Measurements from ENCODE around the gene ASCL4.
"Not testable (repeated sequence)": the region's sequence is repeated elsewhere in the genome, so short reads cannot be mapped to it uniquely, and the experiment has no call there.

Gene ASCL4

GRCh38 chr12:107774349-107775029 is at the start of gene ASCL4:
ASCL4 (plus strand) TSS chr12:107774704; CDS start chr12:107775219, 515 bp downstream.
- DNase-seq = no peak

GRCh38 chr12:107727327-107727726 is 47.2 kb upstream of the ASCL4 start:
- not testable (repeated sequence) for DNase-seq

GRCh38 chr12:107727742-107728141 is 46.8 kb upstream of the ASCL4 start:
- DNase-seq = not testable (repeated sequence)

GRCh38 chr12:107730618-107731341 is 43.7 kb upstream of the ASCL4 start:
- no peak for DNase-seq

GRCh38 chr12:107731366-107731765 is 43.1 kb upstream of the ASCL4 start:
- no peak for DNase-seq

- no peak for DNase-seq
Observed at GRCh38 chr12:107732365-107732764, 42.1 kb upstream of the ASCL4 start.

- DNase-seq = no peak
Observed at GRCh38 chr12:107734139-107734538, 40.4 kb upstream of the ASCL4 start.

- no peak for DNase-seq
Observed at GRCh38 chr12:107735763-107736162, 38.7 kb upstream of the ASCL4 start.

GRCh38 chr12:107736914-107737313 is 37.6 kb upstream of the ASCL4 start:
- no peak for DNase-seq

GRCh38 chr12:107748472-107748871 is 26.0 kb upstream of the ASCL4 start:
- no peak for DNase-seq

- no peak for DNase-seq
Observed at GRCh38 chr12:107749083-107749482, 25.4 kb upstream of the ASCL4 start.

GRCh38 chr12:107759410-107759809 is 15.1 kb upstream of the ASCL4 start:
- DNase-seq = no peak

- DNase-seq = peak; percentile 13
Observed at GRCh38 chr12:107760207-107760808, 14.2 kb upstream of the ASCL4 start.

- DNase-seq = peak; percentile 85
Observed at GRCh38 chr12:107760809-107761501, 13.5 kb upstream of the ASCL4 start, which contains the start of gene PRDM4. PRDM4 (minus strand) TSS chr12:107761137; CDS start chr12:107760515, 622 bp downstream.

- no peak for DNase-seq
Observed at GRCh38 chr12:107761502-107761904, 13.0 kb upstream of the ASCL4 start.

- DNase-seq = no peak
Observed at GRCh38 chr12:107762874-107763273, 11.6 kb upstream of the ASCL4 start.

- DNase-seq = no peak
Observed at GRCh38 chr12:107764626-107765025, 9.9 kb upstream of the ASCL4 start.

GRCh38 chr12:107765316-107765715 is 9.2 kb upstream of the ASCL4 start:
- DNase-seq = no peak

- no peak for DNase-seq
Observed at GRCh38 chr12:107767466-107767865, 7.0 kb upstream of the ASCL4 start.

- DNase-seq = no peak
Observed at GRCh38 chr12:107775093-107775721, 703 bp downstream of the ASCL4 start.

GRCh38 chr12:107776171-107776570 is 1.7 kb downstream of the ASCL4 start:
- no peak for DNase-seq

GRCh38 chr12:107778383-107779025 is 4.0 kb downstream of the ASCL4 start:
- no peak for DNase-seq
